Subcutaneous abdominal adipose tissue (tissue), 5 donors: ENCODE results near the gene SERTAD1.
"Not testable (repeated sequence)": the region's sequence is repeated elsewhere in the genome, so short reads cannot be mapped to it uniquely, and the experiment has no call there.

Experiments used
- H3K27ac ChIP-seq: one replicate; pipeline ENCODE4 v1.7.0; 2013; ENCODE audit warnings: low read depth, mild to moderate bottlenecking, inconsistent platforms, low read length, moderate library complexity
- H3K27me3 ChIP-seq, 5 donors: one replicate each; pipeline ENCODE4 v1.7.0; 2013; ENCODE audit warnings: low read length in 5 of 5, inconsistent platforms in 1 of 5; ENCODE audit not compliant: control insufficient read depth in 5 of 5, insufficient read depth in 4 of 5
- H3K36me3 ChIP-seq, 5 donors: one replicate each; pipeline ENCODE4 v1.7.0; 2013; ENCODE audit warnings: low read length in 5 of 5; ENCODE audit not compliant: control insufficient read depth in 5 of 5, insufficient read depth in 5 of 5
- H3K4me1 ChIP-seq, 5 donors: one replicate each; pipeline ENCODE4 v1.7.0; 2013; ENCODE audit warnings: low read length in 5 of 5, mild to moderate bottlenecking in 3 of 5, moderate library complexity in 1 of 5; ENCODE audit not compliant: control insufficient read depth in 5 of 5, insufficient read depth in 5 of 5
- H3K4me3 ChIP-seq, 5 donors: one replicate each; pipeline ENCODE4 v1.7.0; 2013; ENCODE audit warnings: low read length in 5 of 5, low read depth in 1 of 5
- H3K9ac ChIP-seq, 5 donors: one replicate each; pipeline ENCODE4 v1.7.0; 2013; ENCODE audit warnings: low read length in 5 of 5, mild to moderate bottlenecking in 4 of 5, moderate library complexity in 3 of 5
- H3K9me3 ChIP-seq, 5 donors: one replicate each; pipeline ENCODE4 v1.7.0; 2013; ENCODE audit warnings: low read length in 5 of 5; ENCODE audit not compliant: control insufficient read depth in 5 of 5
- donor health status: healthy.
- donor health status: healthy.
- donor health status: healthy.
- donor health status: healthy.
- donor health status: healthy.

Gene SERTAD1

GRCh38 chr19:40464059-40465024, 38.5 kb upstream of the SERTAD1 start:
- Histone ChIP-seq H3K36me3 (no peaks in the 10 kb centered on the region), H3K4me1 (peaks cover 13 to 63% (median 54%) of the 10 kb centered on the region in 5 donors), H3K27ac (peak overlapping the region; percentile 98), H3K27me3 (no peaks in the 10 kb centered on the region), H3K9me3 (no peaks in the 10 kb centered on the region), H3K4me3 (peak overlapping the region; percentile 60 to 82 (median 75)), H3K9ac (peak overlapping the region; percentile 78 to 87 (median 86))

- Histone ChIP-seq H3K4me1 (peaks cover 13 to 62% (median 54%) of the 10 kb centered on the region in 5 donors), H3K27ac (peak overlapping the region; percentile 98)
These were observed 37.8 kb upstream of the SERTAD1 start for GRCh38 chr19:40463587-40464037.

GRCh38 chr19:40461669-40462221, 36.0 kb upstream of the SERTAD1 start:
- Histone ChIP-seq H3K9ac (no peak overlapping the region), H3K27ac (no peak overlapping the region), H3K4me3 (peak overlapping the region in 1 of 5 donors; percentile 34), H3K27me3 (no peaks in the 10 kb centered on the region), H3K9me3 (no peaks in the 10 kb centered on the region), H3K4me1 (peaks cover 13 to 53% (median 48%) of the 10 kb centered on the region in 5 donors), H3K36me3 (peaks cover 0 to 20% (median 9%) of the 10 kb centered on the region in 5 donors)

More at GRCh38 chr19:40463587-40464037, 37.8 kb upstream of the SERTAD1 start:
- peak overlapping the region in 3 of 5 donors; percentile 44 to 82 (median 75) for H3K4me3 ChIP-seq
- not testable (repeated sequence) for H3K27me3 ChIP-seq, H3K36me3 ChIP-seq, H3K9me3 ChIP-seq
- H3K9ac ChIP-seq, result peak overlapping the region in 1 of 5 donors; percentile 41

- no peaks in the 10 kb centered on the region for H3K9me3 ChIP-seq
These were observed 34.4 kb upstream of the SERTAD1 start for GRCh38 chr19:40460185-40460584.

GRCh38 chr19:40458597-40458974, 32.8 kb upstream of the SERTAD1 start:
- Histone ChIP-seq H3K9me3 (no peaks in the 10 kb centered on the region), H3K27me3 (no peaks in the 10 kb centered on the region), H3K4me1 (peaks cover 3 to 27% (median 21%) of the 10 kb centered on the region in 5 donors), H3K4me3 (no peak overlapping the region), H3K27ac (no peak overlapping the region), H3K36me3 (peaks cover 0 to 40% (median 14%) of the 10 kb centered on the region in 5 donors), H3K9ac (no peak overlapping the region)

More at GRCh38 chr19:40460185-40460584, 34.4 kb upstream of the SERTAD1 start:
- Histone ChIP-seq H3K27me3 (no peaks in the 10 kb centered on the region), H3K4me3 (no peak overlapping the region), H3K27ac (no peak overlapping the region), H3K9ac (no peak overlapping the region), H3K4me1 (peaks cover 7 to 41% (median 37%) of the 10 kb centered on the region in 5 donors), H3K36me3 (peaks cover 0 to 28% (median 13%) of the 10 kb centered on the region in 5 donors)

- Histone ChIP-seq H3K9ac (no peak overlapping the region), H3K9me3 (no peaks in the 10 kb centered on the region), H3K36me3 (peaks cover 0 to 45% (median 14%) of the 10 kb centered on the region in 5 donors), H3K27me3 (no peaks in the 10 kb centered on the region), H3K4me1 (peaks cover 3 to 25% (median 18%) of the 10 kb centered on the region in 5 donors), H3K27ac (no peak overlapping the region), H3K4me3 (no peak overlapping the region)
These were observed 32.3 kb upstream of the SERTAD1 start for GRCh38 chr19:40457953-40458596.

- H3K9ac ChIP-seq, result no peak overlapping the region
- H3K4me3 ChIP-seq, result no peak overlapping the region
- peaks cover 0 to 49% (median 14%) of the 10 kb centered on the region in 5 donors for H3K36me3 ChIP-seq
These were observed 31.3 kb upstream of the SERTAD1 start for GRCh38 chr19:40457048-40457447.

GRCh38 chr19:40453943-40454342, 28.2 kb upstream of the SERTAD1 start:
- not testable (repeated sequence) for H3K9me3 ChIP-seq, H3K9ac ChIP-seq, H3K27me3 ChIP-seq, H3K4me3 ChIP-seq, H3K27ac ChIP-seq, H3K4me1 ChIP-seq
- H3K36me3 ChIP-seq, result peaks cover 3 to 65% (median 25%) of the 10 kb centered on the region in 5 donors

More at GRCh38 chr19:40457048-40457447, 31.3 kb upstream of the SERTAD1 start:
- H3K27ac ChIP-seq, result no peak overlapping the region
- no peaks in the 10 kb centered on the region for H3K27me3 ChIP-seq
- H3K9me3 ChIP-seq, result no peaks in the 10 kb centered on the region
- H3K4me1 ChIP-seq, result peaks cover 3 to 20% (median 13%) of the 10 kb centered on the region in 5 donors

GRCh38 chr19:40453151-40453735, 27.5 kb upstream of the SERTAD1 start:
- peaks cover 3 to 65% (median 30%) of the 10 kb centered on the region in 5 donors for H3K36me3 ChIP-seq
- no peak overlapping the region for H3K9ac ChIP-seq
- H3K9me3 ChIP-seq, result no peaks in the 10 kb centered on the region

More at GRCh38 chr19:40453151-40453735, 27.5 kb upstream of the SERTAD1 start:
- no peaks in the 10 kb centered on the region for H3K4me1 ChIP-seq
- no peak overlapping the region for H3K4me3 ChIP-seq
- no peak overlapping the region for H3K27ac ChIP-seq
- H3K27me3 ChIP-seq, result no peaks in the 10 kb centered on the region
